Esophagus (tissue), 2 donors: ENCODE results near the gene HOXB2. TPM values are rescaled to one million over a fixed set of nuclear protein-coding genes. Genes with fewer than 3 reads are reported as not detected.

Experiments
- H3K27ac ChIP-seq, 2 donors: one replicate each; pipeline ENCODE4 v1.5.1; 2013; ENCODE audit warnings: low read depth in 2 of 2, mild to moderate bottlenecking in 2 of 2, inconsistent platforms in 1 of 2, low read length in 1 of 2, moderate library complexity in 1 of 2
- H3K27me3 ChIP-seq, 2 donors: one replicate each; pipeline ENCODE4 v1.6.1; 2013; ENCODE audit warnings: low read length in 2 of 2, control low read depth in 1 of 2, mild to moderate bottlenecking in 1 of 2; ENCODE audit not compliant: insufficient read depth in 2 of 2, control insufficient read depth in 1 of 2
- H3K36me3 ChIP-seq, 2 donors: one replicate each; pipeline ENCODE4 v1.6.1; 2013; ENCODE audit warnings: low read length in 1 of 2; ENCODE audit not compliant: control insufficient read depth in 2 of 2, insufficient read depth in 2 of 2
- H3K4me1 ChIP-seq, 2 donors: one replicate each; pipeline ENCODE4 v1.6.1; 2013; ENCODE audit warnings: low read length in 1 of 2; ENCODE audit not compliant: control insufficient read depth in 2 of 2, insufficient read depth in 2 of 2
- H3K4me3 ChIP-seq, 2 donors: one replicate each; pipeline ENCODE4 v1.5.1; 2013; ENCODE audit warnings: low read length in 2 of 2, mild to moderate bottlenecking in 2 of 2, low read depth in 1 of 2, moderate library complexity in 1 of 2
- H3K9me3 ChIP-seq, 2 donors: one replicate each; pipeline ENCODE4 v1.6.1; 2013; ENCODE audit warnings: mild to moderate bottlenecking in 2 of 2, low read depth in 1 of 2, low read length in 1 of 2, moderate library complexity in 1 of 2; ENCODE audit not compliant: control insufficient read depth in 2 of 2, insufficient read depth in 1 of 2
- WGBS, 2 donors: extraction: QIAGEN DNeasy Blood & Tissue Kit; methylation state at CpG; one replicate each; pipeline ENCODE4 v1.1.7; 2013; 5-methylcytosine and 5-hydroxymethylcytosine counted together
- polyA plus RNA-seq, 2 donors: library from polyadenylated mRNA; stranded (reverse); fragments of 200-250 nt; gene quantifications; one replicate each; pipeline ENCODE4 v1.2.3, GENCODE V29; 2013
- donor health status: healthy with polysubstance abuse.
- donor health status: Bipolar disorder and iron deficiency.

Gene HOXB2
- polyA plus RNA-seq, 2 donors: 11.3 to 18.9 TPM

DNA sequence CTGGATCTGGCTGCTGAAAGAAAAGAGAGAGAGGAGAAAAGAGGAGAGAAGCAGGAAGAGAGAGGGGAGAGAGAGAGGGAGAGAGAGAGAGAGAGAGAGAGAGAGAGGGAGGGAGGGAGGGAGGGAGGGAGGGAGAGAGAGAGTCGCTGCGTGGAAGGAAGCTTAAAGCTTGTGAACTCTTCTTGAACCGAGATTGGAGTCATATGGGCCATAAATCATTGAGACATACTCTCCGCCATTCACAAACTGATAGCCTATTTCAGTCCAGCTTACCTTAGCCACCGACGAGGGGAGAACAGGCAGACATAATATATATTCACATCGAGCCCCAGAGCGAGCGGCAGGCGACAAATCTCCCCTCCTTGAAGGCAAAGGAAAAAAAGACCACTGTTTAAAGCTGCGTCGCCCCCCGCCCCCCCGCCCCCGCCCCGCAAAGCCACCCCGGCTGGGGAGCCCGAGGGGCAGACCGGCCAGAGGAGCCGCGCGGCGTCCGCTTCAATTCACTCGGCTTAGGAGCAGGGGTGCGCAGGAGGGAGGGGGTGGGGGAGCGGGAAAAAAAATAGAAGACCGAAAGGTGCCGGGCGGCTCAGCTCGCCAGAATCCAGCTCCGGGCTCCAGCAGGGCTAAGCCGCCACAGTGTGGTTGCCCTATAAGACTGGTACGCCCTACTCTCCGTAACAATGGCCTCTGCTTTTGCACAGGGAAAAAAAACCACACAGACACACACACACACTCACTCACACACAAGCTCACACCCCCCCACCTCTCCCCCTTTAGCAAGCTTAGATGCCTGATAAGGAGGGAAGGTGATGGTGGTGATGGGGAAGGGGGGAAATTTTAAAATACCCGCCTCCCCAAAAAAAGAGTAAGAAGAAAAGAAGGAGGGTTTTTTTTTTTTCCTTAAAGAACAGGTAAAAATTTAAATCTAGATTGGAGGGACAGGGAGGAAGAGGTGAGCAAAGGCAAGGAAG, 10.6 kb upstream of the HOXB2 start:
- 10 to 22% methylated on average over 23 to 36 of the region's 36 CpGs for WGBS, 2 donors
- Histone ChIP-seq H3K27me3 (no peaks in the 10 kb centered on the region), H3K27ac (peak overlapping the region; percentile 91), H3K9me3 (no peaks in the 10 kb centered on the region), H3K4me1 (peaks cover 7 to 8% of the 10 kb centered on the region in 2 donors), H3K36me3 (peaks cover 0 to 3% of the 10 kb centered on the region in 2 donors), H3K4me3 (peak overlapping the region; percentile 9 to 55)

DNA sequence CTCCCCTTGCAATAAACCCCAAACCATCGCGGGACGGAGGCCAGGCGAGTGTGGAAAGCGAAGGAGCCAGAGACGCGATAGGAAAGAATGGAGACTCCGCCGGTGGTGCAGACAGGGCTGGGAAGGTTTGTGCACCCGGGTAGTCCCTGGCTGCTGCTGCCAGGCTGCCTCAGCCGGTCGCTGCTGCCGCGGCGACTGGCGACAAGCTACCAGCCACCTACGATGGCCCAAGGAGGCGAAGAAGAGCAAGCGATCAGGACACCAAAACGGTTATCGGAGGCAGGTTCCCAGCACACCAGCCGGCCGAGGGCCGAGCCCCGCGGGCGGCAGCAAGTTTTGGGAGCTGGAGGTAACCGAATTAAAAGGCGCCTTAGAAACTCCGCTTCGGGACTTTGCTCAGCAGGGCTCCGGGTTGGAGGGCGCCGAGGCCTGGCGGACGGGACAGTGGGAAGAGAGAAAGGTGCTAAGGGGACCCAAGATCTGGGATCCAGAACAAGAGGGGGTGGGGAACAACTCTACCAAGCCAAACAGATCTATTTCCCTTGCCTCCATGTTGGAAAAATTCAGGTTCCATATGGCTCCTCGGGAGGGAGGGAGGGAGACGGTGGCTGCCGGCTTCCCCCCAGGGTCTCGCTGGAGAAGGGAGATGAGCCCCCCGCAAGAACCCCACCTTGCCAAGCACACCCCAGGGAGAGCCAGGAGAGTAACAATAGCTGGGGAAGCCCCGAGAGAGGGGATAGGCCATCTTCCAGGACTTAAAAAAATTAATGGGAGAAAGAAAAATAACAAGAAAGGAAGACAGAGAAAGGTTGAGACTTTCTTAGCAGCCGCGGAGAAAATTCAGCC, 9.7 kb upstream of the HOXB2 start:
- peak overlapping the region; percentile 43 to 55 for H3K4me3 ChIP-seq
- peaks cover 0 to 6% of the 10 kb centered on the region in 2 donors for H3K36me3 ChIP-seq
- peaks cover 3 to 4% of the 10 kb centered on the region in 2 donors for H3K4me1 ChIP-seq
- 36 to 41% methylated on average over 44 of the region's 44 CpGs for WGBS, 2 donors
- H3K27ac ChIP-seq: peak overlapping the region; percentile 91
- no peaks in the 10 kb centered on the region for H3K27me3 ChIP-seq
- H3K9me3 ChIP-seq: no peaks in the 10 kb centered on the region

DNA sequence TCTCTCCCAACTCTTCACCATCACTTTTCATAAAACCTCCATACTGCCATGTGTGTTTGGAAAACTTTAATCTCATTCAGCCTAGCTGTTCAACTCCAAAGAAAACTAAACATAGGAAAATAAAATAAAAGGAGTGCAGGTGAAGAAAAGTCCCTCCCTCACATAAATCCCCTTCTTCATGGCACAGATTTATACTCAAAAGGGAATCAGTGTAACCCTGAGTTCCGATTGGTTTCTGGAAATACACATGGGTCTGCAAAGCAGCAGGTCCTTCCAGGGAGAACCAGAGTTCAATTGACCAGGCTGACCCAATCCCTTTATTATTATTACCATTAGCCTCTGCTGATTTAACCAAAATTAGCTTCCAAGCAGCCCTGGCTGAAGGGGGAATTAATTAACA, 8.9 kb upstream of the HOXB2 start:
- Histone ChIP-seq H3K4me3 (peak overlapping the region in 1 of 2 donors; percentile 55), H3K9me3 (no peaks in the 10 kb centered on the region), H3K27me3 (no peaks in the 10 kb centered on the region), H3K36me3 (peaks cover 0 to 6% of the 10 kb centered on the region in 2 donors), H3K4me1 (peaks cover 3 to 4% of the 10 kb centered on the region in 2 donors), H3K27ac (peak overlapping the region; percentile 44 to 91)
- 39 to 54% methylated on average over 1 of the region's 1 CpG for WGBS, 2 donors

DNA sequence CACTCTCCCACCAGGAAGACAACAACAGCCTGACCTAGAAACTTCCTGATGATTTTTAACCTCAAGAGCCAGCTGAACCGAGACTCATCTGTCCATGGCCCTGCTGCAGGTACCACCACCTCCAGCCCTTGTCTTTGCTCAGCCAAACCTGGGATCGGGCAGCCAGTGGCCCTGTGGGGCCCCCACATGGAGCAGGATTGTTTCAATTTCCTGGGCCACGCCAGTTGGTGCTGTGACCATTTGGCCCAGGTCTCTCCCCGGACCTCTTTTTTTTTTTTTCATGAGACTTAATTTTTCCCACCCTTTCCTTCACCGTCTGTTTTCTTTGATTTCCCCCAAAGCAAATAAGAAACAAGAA, 8.3 kb upstream of the HOXB2 start:
- Histone ChIP-seq H3K9me3 (no peaks in the 10 kb centered on the region), H3K27me3 (no peaks in the 10 kb centered on the region), H3K36me3 (peaks cover 0 to 6% of the 10 kb centered on the region in 2 donors), H3K4me3 (no peak overlapping the region), H3K4me1 (peaks cover 3 to 4% of the 10 kb centered on the region in 2 donors), H3K27ac (peak overlapping the region; percentile 14 to 76)
- 45 to 46% methylated on average over 5 of the region's 5 CpGs for WGBS, 2 donors

DNA sequence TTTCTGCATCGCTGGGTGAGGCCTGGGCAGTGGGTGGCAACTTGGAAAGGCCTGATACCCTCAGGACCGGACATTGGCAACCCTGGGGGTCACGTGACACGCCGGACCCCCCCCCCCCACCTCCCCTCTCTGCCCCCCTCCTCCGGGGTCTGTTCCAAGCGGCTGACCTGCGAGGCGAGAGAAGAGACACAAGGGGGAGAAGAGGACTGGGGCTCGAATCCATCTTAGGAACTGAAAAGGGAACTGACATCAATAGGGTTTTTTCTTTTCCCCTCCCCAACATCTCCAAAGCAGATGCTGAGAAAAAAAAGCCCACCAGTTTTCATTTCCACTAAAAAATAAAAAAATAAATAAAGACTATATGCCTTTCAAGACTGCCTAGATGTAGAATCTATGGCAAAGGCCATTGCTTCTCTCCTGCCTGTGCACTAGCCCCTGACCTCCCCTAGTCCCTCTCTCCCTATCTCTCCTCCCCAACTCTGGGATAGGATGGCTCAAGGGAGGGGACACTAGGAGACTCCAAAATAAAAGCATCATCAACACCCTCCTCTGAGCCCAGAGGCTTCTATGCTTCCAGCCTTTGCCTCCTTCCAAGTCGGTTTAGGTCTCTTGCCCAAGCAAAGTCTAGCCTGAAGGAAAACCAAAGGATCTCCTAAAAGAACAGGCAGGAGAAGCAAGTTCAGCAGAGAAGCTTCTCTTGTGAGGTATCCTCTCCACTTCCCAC, 7.7 kb upstream of the HOXB2 start:
- Histone ChIP-seq H3K27me3 (no peaks in the 10 kb centered on the region), H3K36me3 (peaks cover 0 to 6% of the 10 kb centered on the region in 2 donors), H3K27ac (peak overlapping the region; percentile 72 to 76), H3K4me1 (peaks cover 3 to 4% of the 10 kb centered on the region in 2 donors), H3K4me3 (no peak overlapping the region), H3K9me3 (no peaks in the 10 kb centered on the region)
- WGBS, 2 donors: 35 to 52% methylated on average over 8 to 11 of the region's 11 CpGs

DNA sequence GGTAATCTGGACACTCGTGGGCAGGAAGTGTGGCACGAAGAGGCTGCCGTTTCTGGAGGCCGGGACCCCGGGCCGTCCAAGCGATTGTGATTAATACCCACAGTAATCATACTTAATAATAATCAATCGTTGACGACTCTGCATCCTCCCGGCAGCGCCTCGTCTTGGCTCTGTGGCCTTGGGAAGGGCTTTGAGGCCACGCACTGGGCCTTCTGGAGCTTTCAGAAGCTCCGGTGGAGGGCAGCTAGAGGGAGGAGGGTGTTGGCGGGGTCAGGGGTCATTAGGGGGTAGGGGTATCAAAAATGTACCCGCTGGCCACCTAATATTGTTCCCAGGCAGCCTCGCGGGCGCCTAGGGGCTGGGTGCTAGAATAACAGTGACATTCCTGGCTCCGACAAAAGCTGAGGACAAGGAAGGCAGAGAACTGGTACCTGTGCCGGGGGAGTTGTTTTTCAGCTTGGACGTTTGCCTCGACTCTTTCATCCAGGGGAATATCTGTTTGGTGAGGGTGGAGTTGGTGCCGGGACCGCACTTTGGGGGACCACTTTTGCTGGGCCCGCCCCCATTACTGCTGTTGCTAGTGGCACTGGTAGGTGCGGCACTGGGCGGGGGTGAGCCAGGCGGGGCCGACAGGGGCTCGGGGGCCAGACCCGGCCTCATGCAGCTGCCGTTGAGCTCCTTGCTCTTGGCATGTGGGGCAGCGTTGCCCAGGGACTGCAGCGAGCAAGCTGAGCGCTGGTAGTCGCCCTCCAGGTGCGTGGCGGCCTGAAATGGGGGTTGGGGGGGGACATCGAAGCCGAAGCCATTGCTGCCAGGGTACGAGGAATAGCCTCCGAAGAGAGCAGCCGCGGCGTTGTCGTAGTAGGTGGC, 6.9 kb upstream of the HOXB2 start:
- Histone ChIP-seq H3K4me3 (peak overlapping the region in 1 of 2 donors; percentile 22), H3K9me3 (no peaks in the 10 kb centered on the region), H3K27me3 (no peaks in the 10 kb centered on the region), H3K27ac (peak overlapping the region; percentile 72), H3K36me3 (peaks cover 0 to 6% of the 10 kb centered on the region in 2 donors), H3K4me1 (peaks cover 0 to 3% of the 10 kb centered on the region in 2 donors)
- WGBS, 2 donors: 49 to 57% methylated on average over 47 of the region's 47 CpGs

DNA sequence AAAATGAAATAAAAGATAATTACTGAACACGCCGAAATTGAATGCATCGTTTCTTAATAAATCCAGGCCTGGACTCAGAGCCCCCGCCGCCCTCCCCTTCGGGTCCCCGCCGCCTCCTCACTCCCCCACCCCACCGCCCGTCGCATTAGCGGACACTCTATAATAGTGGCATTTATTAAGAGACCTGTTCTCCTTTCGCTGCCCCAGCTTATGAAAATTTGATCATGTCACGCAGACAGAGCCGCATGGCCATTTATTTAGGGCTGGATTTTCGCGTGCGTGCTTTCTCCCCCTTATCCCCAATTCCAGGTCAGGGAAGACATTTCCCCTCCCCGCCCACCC, 6.3 kb upstream of the HOXB2 start:
- Histone ChIP-seq H3K4me1 (peaks cover 0 to 3% of the 10 kb centered on the region in 2 donors), H3K27me3 (no peaks in the 10 kb centered on the region), H3K4me3 (peak overlapping the region in 1 of 2 donors; percentile 22)

DNA sequence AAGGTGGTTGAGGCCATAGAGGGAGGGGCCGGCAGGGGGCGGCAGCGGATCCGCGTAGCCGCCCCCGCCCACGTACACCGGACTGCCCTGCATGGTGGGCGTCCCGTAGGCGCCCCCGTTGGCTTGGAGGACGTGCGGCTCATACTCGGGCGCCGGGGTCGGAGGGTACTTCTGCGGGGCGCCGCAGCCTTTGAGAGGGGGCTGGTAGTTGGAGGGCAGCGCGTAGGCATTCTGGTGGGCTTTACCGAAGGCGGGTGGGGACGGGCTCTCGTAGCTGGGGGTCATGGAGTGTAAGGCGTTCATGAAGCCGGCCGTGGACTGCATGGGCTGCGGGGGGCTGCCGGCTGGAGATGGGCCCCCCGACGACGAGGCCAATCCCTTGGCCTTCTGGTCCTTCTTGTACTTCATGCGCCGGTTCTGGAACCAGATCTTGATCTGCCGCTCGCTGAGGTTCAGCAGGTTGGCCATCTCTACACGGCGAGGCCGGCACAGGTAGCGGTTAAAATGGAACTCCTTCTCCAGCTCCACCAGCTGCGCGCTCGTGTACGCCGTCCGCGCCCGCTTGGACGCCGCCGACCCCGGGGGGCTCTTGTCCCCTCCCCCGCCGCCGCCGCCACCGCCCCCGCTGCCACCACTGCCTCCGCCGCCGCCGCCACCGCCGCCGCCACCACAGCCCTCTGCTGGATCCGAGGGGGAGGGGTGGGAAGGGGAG, 5.7 kb upstream of the HOXB2 start:
- H3K27ac ChIP-seq: peak overlapping the region; percentile 55 to 64
- peaks cover 0 to 6% of the 10 kb centered on the region in 2 donors for H3K36me3 ChIP-seq
- 51 to 52% methylated on average over 62 to 70 of the region's 70 CpGs for WGBS, 2 donors
- H3K9me3 ChIP-seq: no peaks in the 10 kb centered on the region
- no peaks in the 10 kb centered on the region for H3K27me3 ChIP-seq
- peaks cover 0 to 3% of the 10 kb centered on the region in 2 donors for H3K4me1 ChIP-seq
- H3K4me3 ChIP-seq: peak overlapping the region; percentile 1 to 22

More for the DNA sequence above, 6.3 kb upstream of the HOXB2 start:
- H3K36me3 ChIP-seq: peaks cover 0 to 6% of the 10 kb centered on the region in 2 donors
- 56 to 59% methylated on average over 19 of the region's 19 CpGs for WGBS, 2 donors
- no peaks in the 10 kb centered on the region for H3K9me3 ChIP-seq
- H3K27ac ChIP-seq: peak overlapping the region; percentile 72
